Activated CD4-positive, alpha-beta T cell treated with anti-CD3 and anti-CD28 coated beads, Interleukin-2, amount 50 U/mL, for 48 hours (primary cell): ENCODE measurements around the gene SETD3.

Experiments
- DNase-seq, 2 experiments: peaks; one replicate each; pipeline ENCODE4 v3.0.0-alpha.2; 2020

SETD3 gene

GRCh38 chr14:99418242-99418641 lies 62.4 kb downstream of the SETD3 start:
- DNase-seq: no peak

- no peak for DNase-seq
Measured at GRCh38 chr14:99416909-99417308, 63.8 kb downstream of the SETD3 start.

- peak; percentile 28 to 59 for DNase-seq
Measured at GRCh38 chr14:99415496-99416281, 65.0 kb downstream of the SETD3 start.

- no peak for DNase-seq
Measured at GRCh38 chr14:99413911-99414310, 66.7 kb downstream of the SETD3 start.

- no peak for DNase-seq
Measured at GRCh38 chr14:99413172-99413571, 67.5 kb downstream of the SETD3 start.

GRCh38 chr14:99412117-99413061 lies 68.3 kb downstream of the SETD3 start:
- peak; percentile 48 to 55 for DNase-seq

- DNase-seq: no peak
Measured at GRCh38 chr14:99410019-99410418, 70.6 kb downstream of the SETD3 start.

GRCh38 chr14:99408971-99409289 lies 71.7 kb downstream of the SETD3 start:
- no peak for DNase-seq

- DNase-seq: no peak
Measured at GRCh38 chr14:99408286-99408970, 72.2 kb downstream of the SETD3 start.

GRCh38 chr14:99407416-99407815 lies 73.2 kb downstream of the SETD3 start:
- DNase-seq: no peak

GRCh38 chr14:99402950-99403349 lies 77.7 kb downstream of the SETD3 start:
- no peak for DNase-seq

GRCh38 chr14:99402285-99402648 lies 78.4 kb downstream of the SETD3 start:
- DNase-seq: no peak

GRCh38 chr14:99401621-99402284 lies 78.9 kb downstream of the SETD3 start:
- DNase-seq: no peak

GRCh38 chr14:99401211-99401610 lies 79.4 kb downstream of the SETD3 start:
- no peak for DNase-seq

GRCh38 chr14:99397698-99398097 lies 83.0 kb downstream of the SETD3 start:
- no peak for DNase-seq

GRCh38 chr14:99395909-99396530 lies 84.6 kb downstream of the SETD3 start:
- DNase-seq: peak; percentile 44 to 60

GRCh38 chr14:99394602-99395156 lies 86.0 kb downstream of the SETD3 start:
- DNase-seq: no peak

GRCh38 chr14:99393059-99393655 lies 87.5 kb downstream of the SETD3 start:
- DNase-seq: peak; percentile 48 to 61

GRCh38 chr14:99391671-99392070 lies 89.0 kb downstream of the SETD3 start:
- no peak for DNase-seq

- peak; percentile 65 to 70 for DNase-seq
Measured at GRCh38 chr14:99389174-99389826, 91.4 kb downstream of the SETD3 start.

- DNase-seq: no peak
Measured at GRCh38 chr14:99388286-99388685, 92.4 kb downstream of the SETD3 start.
